ENCODE data around the gene SPECC1. TPM values are rescaled to one million over a fixed set of nuclear protein-coding genes. Genes with fewer than 3 reads are reported as not detected.
"Not testable (repeated sequence)": the region's sequence is repeated elsewhere in the genome, so short reads cannot be mapped to it uniquely, and the experiment has no call there.

Gene SPECC1
- total RNA-seq, 1 donor from 2014 or later: 83.8 TPM

- DNase-seq (ENCODE audit: low spot score): no peak
Observed at GRCh38 chr17:20232611-20233010, 223.5 kb downstream of the SPECC1 start.

GRCh38 chr17:20234276-20234675 is 225.1 kb downstream of the SPECC1 start:
- DNase-seq (ENCODE audit: low spot score): no peak

GRCh38 chr17:20235747-20236146 is 226.6 kb downstream of the SPECC1 start:
- no peak for DNase-seq (ENCODE audit: low spot score)

GRCh38 chr17:20236578-20237227 is 227.5 kb downstream of the SPECC1 start:
- DNase-seq (ENCODE audit: low spot score): no peak

GRCh38 chr17:20239776-20240175 is 230.6 kb downstream of the SPECC1 start:
- DNase-seq (ENCODE audit: low spot score): not testable (repeated sequence)

GRCh38 chr17:20241855-20242254 is 232.7 kb downstream of the SPECC1 start:
- no peak for DNase-seq (ENCODE audit: low spot score)

- DNase-seq (ENCODE audit: low spot score): no peak
Observed at GRCh38 chr17:20242271-20242670, 233.1 kb downstream of the SPECC1 start.

GRCh38 chr17:20243524-20243923 is 234.4 kb downstream of the SPECC1 start:
- DNase-seq (ENCODE audit: low spot score): no peak

- DNase-seq (ENCODE audit: low spot score): no peak
Observed at GRCh38 chr17:20244671-20245070, 235.5 kb downstream of the SPECC1 start.

GRCh38 chr17:20246692-20247091 is 237.5 kb downstream of the SPECC1 start:
- DNase-seq (ENCODE audit: low spot score): no peak

GRCh38 chr17:20253323-20253722 is 244.2 kb downstream of the SPECC1 start:
- no peak for DNase-seq (ENCODE audit: low spot score)

GRCh38 chr17:20254541-20254940 is 245.4 kb downstream of the SPECC1 start:
- no peak for DNase-seq (ENCODE audit: low spot score)

- no peak for DNase-seq (ENCODE audit: low spot score)
Observed at GRCh38 chr17:20256144-20256543, 247.0 kb downstream of the SPECC1 start.

GRCh38 chr17:20257008-20257407 is 247.8 kb downstream of the SPECC1 start:
- no peak for DNase-seq (ENCODE audit: low spot score)

GRCh38 chr17:20257798-20258197 is 248.6 kb downstream of the SPECC1 start:
- DNase-seq (ENCODE audit: low spot score): no peak

- no peak for DNase-seq (ENCODE audit: low spot score)
Observed at GRCh38 chr17:20259668-20260067, 250.5 kb downstream of the SPECC1 start.

- no peak for DNase-seq (ENCODE audit: low spot score)
Observed at GRCh38 chr17:20260268-20260667, 251.1 kb downstream of the SPECC1 start.

- no peak for DNase-seq (ENCODE audit: low spot score)
Observed at GRCh38 chr17:20262226-20263114, 253.3 kb downstream of the SPECC1 start.

GRCh38 chr17:20263115-20263433 is 253.9 kb downstream of the SPECC1 start:
- DNase-seq (ENCODE audit: low spot score): not testable (repeated sequence)

GRCh38 chr17:20263595-20263994 is 254.4 kb downstream of the SPECC1 start:
- no peak for DNase-seq (ENCODE audit: low spot score)

GRCh38 chr17:20264996-20265395 is 255.8 kb downstream of the SPECC1 start:
- DNase-seq (ENCODE audit: low spot score): no peak

- no peak for DNase-seq (ENCODE audit: low spot score)
Observed at GRCh38 chr17:20266806-20267458, 257.8 kb downstream of the SPECC1 start.

- DNase-seq (ENCODE audit: low spot score): no peak
Observed at GRCh38 chr17:20267459-20267842, 258.3 kb downstream of the SPECC1 start.

All from mucosa of gallbladder (tissue), 1 donor.